ENCODE results near the gene MAN1C1.

DNA sequence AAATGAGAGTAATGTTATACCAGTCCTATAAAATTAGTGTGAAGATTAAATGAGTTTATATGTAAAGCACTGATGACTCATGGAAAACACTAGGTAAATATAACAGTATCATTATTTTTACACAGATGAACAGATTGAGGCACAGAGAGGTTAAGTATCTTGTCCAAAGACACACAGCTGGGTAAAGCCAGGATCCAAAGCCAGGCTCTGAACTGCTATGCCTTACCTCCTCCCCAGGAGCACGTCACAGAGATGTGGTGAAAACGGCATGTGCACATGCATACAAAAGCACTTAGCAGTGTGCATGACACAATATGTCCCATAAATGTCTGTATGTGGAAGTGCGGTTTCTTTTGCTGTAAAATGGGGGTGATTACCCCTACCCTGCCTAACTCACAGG, 56.9 kb downstream of the MAN1C1 start:
- TF ChIP-seq, protein P1, sequence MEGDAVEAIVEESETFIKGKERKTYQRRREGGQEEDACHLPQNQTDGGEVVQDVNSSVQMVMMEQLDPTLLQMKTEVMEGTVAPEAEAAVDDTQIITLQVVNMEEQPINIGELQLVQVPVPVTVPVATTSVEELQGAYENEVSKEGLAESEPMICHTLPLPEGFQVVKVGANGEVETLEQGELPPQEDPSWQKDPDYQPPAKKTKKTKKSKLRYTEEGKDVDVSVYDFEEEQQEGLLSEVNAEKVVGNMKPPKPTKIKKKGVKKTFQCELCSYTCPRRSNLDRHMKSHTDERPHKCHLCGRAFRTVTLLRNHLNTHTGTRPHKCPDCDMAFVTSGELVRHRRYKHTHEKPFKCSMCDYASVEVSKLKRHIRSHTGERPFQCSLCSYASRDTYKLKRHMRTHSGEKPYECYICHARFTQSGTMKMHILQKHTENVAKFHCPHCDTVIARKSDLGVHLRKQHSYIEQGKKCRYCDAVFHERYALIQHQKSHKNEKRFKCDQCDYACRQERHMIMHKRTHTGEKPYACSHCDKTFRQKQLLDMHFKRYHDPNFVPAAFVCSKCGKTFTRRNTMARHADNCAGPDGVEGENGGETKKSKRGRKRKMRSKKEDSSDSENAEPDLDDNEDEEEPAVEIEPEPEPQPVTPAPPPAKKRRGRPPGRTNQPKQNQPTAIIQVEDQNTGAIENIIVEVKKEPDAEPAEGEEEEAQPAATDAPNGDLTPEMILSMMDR (conservative IDR thresholded peaks at IDR 0.05 in 1 of 2, IDR thresholded peaks at IDR 0.05 in 1 of 2; ENCODE audit: low read depth in 1 of 2, low read length in 2 of 2), result no peak
- no peak for TF ChIP-seq EZH2 (IDR thresholded peaks at IDR 0.05; ENCODE audit: low read length, missing control alignments)

Data from fibroblast of lung (primary cell).